Activated T-helper 1 cell treated with anti-CD3 and anti-CD28 coated beads, Interleukin-12 subunit alpha, Interleukin-12 subunit beta, Interleukin-2, Interleukin-4 antibody, amounts not matched to agents 30 ng/mL and 10 ng/mL and 1 ng/mL, durations not matched to agents 14 hours and 24 hours and 36 hours (primary cell): Measurements from ENCODE around the gene NRCAM. TPM values are rescaled to one million over a fixed set of nuclear protein-coding genes. Genes with fewer than 3 reads are reported as not detected.

Experiments
- DNase-seq: peaks from one replicate; pipeline ENCODE4 v3.0.0; 2021; ENCODE audit warnings: low spot score
- H3K27ac Mint-ChIP-seq: one replicate; pipeline ENCODE4 v1.8.0; 2021; ENCODE audit warnings: mild to moderate bottlenecking, mixed read lengths
- H3K27me3 Mint-ChIP-seq: one replicate; pipeline ENCODE4 v1.8.0; 2022; ENCODE audit warnings: mild to moderate bottlenecking, moderate library complexity, mixed read lengths; ENCODE audit not compliant: insufficient read depth
- H3K36me3 Mint-ChIP-seq: one replicate; pipeline ENCODE4 v1.8.0; 2021; ENCODE audit warnings: low read depth, mixed read lengths
- H3K4me1 Mint-ChIP-seq: one replicate; pipeline ENCODE4 v1.8.0; 2021; ENCODE audit warnings: low read depth, mixed read lengths
- H3K4me3 Mint-ChIP-seq: one replicate; pipeline ENCODE4 v1.8.0; 2021; ENCODE audit warnings: mild to moderate bottlenecking, moderate library complexity, mixed read lengths
- H3K9me3 Mint-ChIP-seq: one replicate; pipeline ENCODE4 v1.8.0; 2021; ENCODE audit warnings: mixed read lengths
- intact Hi-C: fragments of 100-400 bp; cut with micrococcal nuclease; formaldehyde crosslinking; loops from one replicate; pipeline ENCODE4 v1.15.1; 2024
- total RNA-seq: library from RNA; stranded (reverse); gene quantifications from 2 replicates; pipeline ENCODE4 v1.2.3, GENCODE V29; 2022

Gene NRCAM
- total RNA-seq, 1 donor from 2014 or later = 0.21 TPM

GRCh38 chr7:108120196-108120595, 336.0 kb downstream of the NRCAM start:
- intact Hi-C loops = loop anchor here (2.0 kb wide), 1 partner anchor 17 kb away; no protein-coding TSS in a partner anchor
- Mint-ChIP-seq H3K4me1 (no peaks in the 10 kb centered on the region), H3K27ac (no peak overlapping the region), H3K9me3 (no peaks in the 10 kb centered on the region), H3K27me3 (peaks cover 11% of the 10 kb centered on the region), H3K36me3 (no peaks in the 10 kb centered on the region), H3K4me3 (no peak overlapping the region)
- no peak for DNase-seq

- H3K9me3 Mint-ChIP-seq = no peaks in the 10 kb centered on the region
These were observed 337.3 kb downstream of the NRCAM start for GRCh38 chr7:108118959-108119358.

GRCh38 chr7:108114117-108114841, 342.0 kb downstream of the NRCAM start:
- Mint-ChIP-seq H3K27ac (no peak overlapping the region), H3K9me3 (no peaks in the 10 kb centered on the region), H3K4me1 (no peaks in the 10 kb centered on the region), H3K36me3 (no peaks in the 10 kb centered on the region), H3K27me3 (peaks cover 16% of the 10 kb centered on the region), H3K4me3 (no peak overlapping the region)
- no peak for DNase-seq
- intact Hi-C loops = loop anchor here (1.0 kb wide), 1 partner anchor 32 kb away; no protein-coding TSS in a partner anchor

More at GRCh38 chr7:108118959-108119358, 337.3 kb downstream of the NRCAM start:
- intact Hi-C loops = no loop called here
- Mint-ChIP-seq H3K4me3 (no peak overlapping the region), H3K36me3 (no peaks in the 10 kb centered on the region), H3K4me1 (no peaks in the 10 kb centered on the region), H3K27me3 (peaks cover 10% of the 10 kb centered on the region), H3K27ac (no peak overlapping the region)
- DNase-seq = no peak

GRCh38 chr7:108112683-108113082, 343.6 kb downstream of the NRCAM start:
- DNase-seq = no peak
- Mint-ChIP-seq H3K27ac (no peak overlapping the region), H3K36me3 (no peaks in the 10 kb centered on the region), H3K4me3 (no peak overlapping the region), H3K9me3 (no peaks in the 10 kb centered on the region), H3K27me3 (peaks cover 14% of the 10 kb centered on the region), H3K4me1 (no peaks in the 10 kb centered on the region)
- intact Hi-C loops = no loop called here

GRCh38 chr7:108109221-108109908, 346.9 kb downstream of the NRCAM start:
- peaks cover 11% of the 10 kb centered on the region for H3K27me3 Mint-ChIP-seq
- intact Hi-C loops = loop anchor here (1.0 kb wide), 1 partner anchor 37 kb away; no protein-coding TSS in a partner anchor
- H3K9me3 Mint-ChIP-seq = no peaks in the 10 kb centered on the region
- no peak overlapping the region for H3K27ac Mint-ChIP-seq
- H3K4me3 Mint-ChIP-seq = no peak overlapping the region
- H3K4me1 Mint-ChIP-seq = no peaks in the 10 kb centered on the region
- no peaks in the 10 kb centered on the region for H3K36me3 Mint-ChIP-seq
- DNase-seq = no peak

GRCh38 chr7:108108131-108108530, 348.1 kb downstream of the NRCAM start:
- H3K4me3 Mint-ChIP-seq = no peak overlapping the region
- H3K4me1 Mint-ChIP-seq = no peaks in the 10 kb centered on the region
- H3K27ac Mint-ChIP-seq = no peak overlapping the region
- H3K9me3 Mint-ChIP-seq = no peaks in the 10 kb centered on the region
- DNase-seq = no peak
- H3K27me3 Mint-ChIP-seq = peaks cover 11% of the 10 kb centered on the region
- H3K36me3 Mint-ChIP-seq = no peaks in the 10 kb centered on the region
- intact Hi-C loops = no loop called here

GRCh38 chr7:108104324-108104723, 351.9 kb downstream of the NRCAM start:
- no peak for DNase-seq
- no peak overlapping the region for H3K27ac Mint-ChIP-seq
- no peak overlapping the region for H3K4me3 Mint-ChIP-seq
- intact Hi-C loops = no loop called here
- peaks cover 8% of the 10 kb centered on the region for H3K27me3 Mint-ChIP-seq
- H3K36me3 Mint-ChIP-seq = no peaks in the 10 kb centered on the region
- H3K9me3 Mint-ChIP-seq = no peaks in the 10 kb centered on the region
- H3K4me1 Mint-ChIP-seq = no peaks in the 10 kb centered on the region

- Mint-ChIP-seq H3K4me1 (no peaks in the 10 kb centered on the region), H3K27ac (no peak overlapping the region), H3K9me3 (no peaks in the 10 kb centered on the region), H3K27me3 (peaks cover 8% of the 10 kb centered on the region), H3K4me3 (no peak overlapping the region), H3K36me3 (no peaks in the 10 kb centered on the region)
- intact Hi-C loops = no loop called here
- no peak for DNase-seq
These were observed 352.5 kb downstream of the NRCAM start for GRCh38 chr7:108103558-108104298.

GRCh38 chr7:108102671-108103312, 353.4 kb downstream of the NRCAM start:
- Mint-ChIP-seq H3K9me3 (no peaks in the 10 kb centered on the region), H3K4me1 (no peaks in the 10 kb centered on the region), H3K27me3 (peaks cover 8% of the 10 kb centered on the region), H3K36me3 (no peaks in the 10 kb centered on the region), H3K27ac (no peak overlapping the region), H3K4me3 (no peak overlapping the region)
- intact Hi-C loops = no loop called here
- DNase-seq = no peak

- Mint-ChIP-seq H3K27me3 (peaks cover 8% of the 10 kb centered on the region), H3K4me3 (no peak overlapping the region), H3K27ac (no peak overlapping the region), H3K36me3 (no peaks in the 10 kb centered on the region), H3K9me3 (no peaks in the 10 kb centered on the region), H3K4me1 (no peaks in the 10 kb centered on the region)
- no peak for DNase-seq
- intact Hi-C loops = no loop called here
These were observed 354.5 kb downstream of the NRCAM start for GRCh38 chr7:108101759-108102158.

GRCh38 chr7:108099713-108100112, 356.5 kb downstream of the NRCAM start:
- no peak overlapping the region for H3K27ac Mint-ChIP-seq
- intact Hi-C loops = no loop called here
- H3K4me3 Mint-ChIP-seq = no peak overlapping the region
- peaks cover 10% of the 10 kb centered on the region for H3K27me3 Mint-ChIP-seq
- H3K36me3 Mint-ChIP-seq = no peaks in the 10 kb centered on the region
- no peak for DNase-seq
- no peaks in the 10 kb centered on the region for H3K4me1 Mint-ChIP-seq
- H3K9me3 Mint-ChIP-seq = no peaks in the 10 kb centered on the region

- intact Hi-C loops = no loop called here
- peaks cover 13% of the 10 kb centered on the region for H3K27me3 Mint-ChIP-seq
- no peak overlapping the region for H3K27ac Mint-ChIP-seq
- DNase-seq = no peak
- no peaks in the 10 kb centered on the region for H3K9me3 Mint-ChIP-seq
- H3K4me3 Mint-ChIP-seq = no peak overlapping the region
- no peaks in the 10 kb centered on the region for H3K4me1 Mint-ChIP-seq
- no peaks in the 10 kb centered on the region for H3K36me3 Mint-ChIP-seq
These were observed 358.5 kb downstream of the NRCAM start for GRCh38 chr7:108097703-108098102.
